Dermis blood vessel endothelial cell (primary cell): ENCODE data around the gene CRYZ. TPM values are rescaled to one million over a fixed set of nuclear protein-coding genes. Genes with fewer than 3 reads are reported as not detected.

Experiments
- DNase-seq: peaks from one replicate; pipeline ENCODE4 v3.0.0; 2010
- total RNA-seq: library from RNA; depleted of rRNA; stranded (reverse); fragments of >200 nt; gene quantifications from 2 replicates; pipeline ENCODE4 v1.2.3, GENCODE V29; 2014

The CRYZ gene
- total RNA-seq, 1 donor from 2014 or later, result 33.4 TPM

- no peak for DNase-seq
These were observed 2.9 kb downstream of the CRYZ start for GRCh38 chr1:74729741-74730478.

- no peak for DNase-seq
These were observed 4.1 kb downstream of the CRYZ start for GRCh38 chr1:74728736-74729135.

- DNase-seq, result no peak
These were observed 6.8 kb downstream of the CRYZ start for GRCh38 chr1:74726063-74726462.

- DNase-seq, result no peak
These were observed 15.2 kb downstream of the CRYZ start for GRCh38 chr1:74717626-74718025.

- DNase-seq, result no peak
These were observed 16.0 kb downstream of the CRYZ start for GRCh38 chr1:74716822-74717221.

- DNase-seq, result no peak
These were observed 17.0 kb downstream of the CRYZ start for GRCh38 chr1:74715806-74716205.

GRCh38 chr1:74715236-74715502 is 17.7 kb downstream of the CRYZ start:
- no peak for DNase-seq

GRCh38 chr1:74714429-74715235 is 18.2 kb downstream of the CRYZ start:
- no peak for DNase-seq

GRCh38 chr1:74713849-74714248 is 19.0 kb downstream of the CRYZ start:
- DNase-seq, result no peak

- no peak for DNase-seq
These were observed 20.0 kb downstream of the CRYZ start for GRCh38 chr1:74712881-74713280.

- no peak for DNase-seq
These were observed 29.3 kb downstream of the CRYZ start for GRCh38 chr1:74703386-74704182.

- DNase-seq, result no peak
These were observed 33.5 kb downstream of the CRYZ start for GRCh38 chr1:74699331-74699730.

GRCh38 chr1:74697832-74698231 is 35.0 kb downstream of the CRYZ start:
- DNase-seq, result no peak

GRCh38 chr1:74693473-74693872 is 39.4 kb downstream of the CRYZ start:
- DNase-seq, result no peak

- no peak for DNase-seq
These were observed 41.9 kb downstream of the CRYZ start for GRCh38 chr1:74690909-74691308.

- no peak for DNase-seq
These were observed 42.5 kb downstream of the CRYZ start for GRCh38 chr1:74690364-74690696.

- peak; percentile 77 for DNase-seq
These were observed 43.1 kb downstream of the CRYZ start for GRCh38 chr1:74689621-74690363.

GRCh38 chr1:74686928-74687327 is 45.9 kb downstream of the CRYZ start:
- no peak for DNase-seq

GRCh38 chr1:74684301-74684700 is 48.5 kb downstream of the CRYZ start:
- DNase-seq, result no peak

- no peak for DNase-seq
These were observed 49.2 kb downstream of the CRYZ start for GRCh38 chr1:74683656-74684055.

- DNase-seq, result no peak
These were observed 51.0 kb downstream of the CRYZ start for GRCh38 chr1:74681851-74682250.

- no peak for DNase-seq
These were observed 51.4 kb downstream of the CRYZ start for GRCh38 chr1:74681449-74681848.

- DNase-seq, result no peak
These were observed 51.8 kb downstream of the CRYZ start for GRCh38 chr1:74681001-74681400.
